Fibroblast of peridontal ligament (primary cell): ENCODE measurements around the gene PPAT.
"Not testable (repeated sequence)": the region's sequence is repeated elsewhere in the genome, so short reads cannot be mapped to it uniquely, and the experiment has no call there.

Source experiments
- DNase-seq: peaks from one replicate; pipeline ENCODE4 v3.0.0-alpha.2; 2010; ENCODE audit errors: extremely low read depth

PPAT gene

GRCh38 chr4:56435140-56435926 is at the start of gene PPAT:
Gene PPAT (minus strand): TSS chr4:56435615. CDS start chr4:56435477, 138 bp downstream.
- DNase-seq: peak; percentile 92

DNA sequence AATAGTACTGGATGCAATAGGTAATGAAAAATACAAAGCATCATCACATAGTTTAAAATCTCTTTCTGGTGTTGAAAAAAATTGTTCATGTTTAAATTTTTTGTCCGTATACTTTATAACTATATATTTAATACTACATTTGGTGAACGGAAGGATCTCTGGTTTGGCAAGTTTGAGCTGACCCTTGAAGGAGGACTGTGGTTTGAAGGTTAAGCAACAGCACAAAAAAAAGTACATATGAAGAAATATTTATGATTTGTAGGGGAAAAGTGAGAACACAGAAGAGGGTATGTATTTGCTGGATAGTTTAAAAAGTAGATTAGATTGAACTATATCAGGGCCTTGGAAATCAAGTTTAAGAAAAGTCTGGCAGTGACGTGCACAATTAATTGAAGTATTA is 45.3 kb upstream of the PPAT start:
- no peak for DNase-seq

DNA sequence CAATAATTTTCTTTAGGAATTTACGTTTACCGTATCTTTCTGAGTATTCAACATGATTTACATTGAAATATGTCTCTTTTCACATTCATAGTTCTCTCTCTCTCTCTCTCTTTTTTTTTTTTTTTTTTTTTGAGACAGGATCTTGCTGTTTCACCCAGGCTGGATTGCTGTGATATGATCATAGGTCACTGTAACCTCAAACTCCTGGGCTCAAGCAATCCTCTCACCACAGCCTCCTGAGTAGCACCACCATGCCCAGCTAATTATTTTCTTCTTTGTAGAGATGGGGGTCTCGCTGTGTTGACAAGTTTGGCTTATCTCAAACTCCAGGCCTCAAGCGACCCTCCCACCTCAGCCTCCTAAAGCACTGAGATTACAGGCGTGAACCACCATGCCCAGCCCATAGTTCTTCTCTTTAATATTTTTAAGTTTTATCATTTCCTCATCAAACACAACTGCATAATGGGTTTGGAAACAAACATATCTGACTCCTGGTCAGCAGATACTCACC is 41.8 kb upstream of the PPAT start:
- DNase-seq: no peak

GRCh38 chr4:56475917-56476316 is 40.5 kb upstream of the PPAT start:
- DNase-seq: no peak

- DNase-seq: peak; percentile 15
Observed at GRCh38 chr4:56469489-56470210, 34.2 kb upstream of the PPAT start.

DNA sequence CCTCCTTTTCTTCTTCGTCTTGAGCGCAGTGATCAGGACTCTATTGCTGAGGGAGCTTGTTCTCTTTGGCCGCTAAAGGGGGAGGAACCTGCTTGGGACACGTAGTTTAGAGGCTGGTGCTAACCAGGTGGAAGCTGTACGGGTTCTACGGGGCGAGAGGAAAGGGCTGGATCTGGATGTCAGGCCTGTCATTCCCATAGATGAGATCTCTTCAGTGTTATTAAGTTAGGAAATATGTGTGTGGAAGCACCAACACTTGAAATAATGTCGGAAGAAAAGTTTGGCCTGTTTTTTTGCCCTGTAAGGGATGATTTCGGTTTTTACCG is 32.6 kb upstream of the PPAT start:
- peak; percentile 15 for DNase-seq

- peak; percentile 80 for DNase-seq
Observed at GRCh38 chr4:56467284-56468096, 32.1 kb upstream of the PPAT start, which contains the start of gene SRP72. Gene SRP72 (plus strand): TSS chr4:56467617. CDS start chr4:56467636, 19 bp downstream.

DNA sequence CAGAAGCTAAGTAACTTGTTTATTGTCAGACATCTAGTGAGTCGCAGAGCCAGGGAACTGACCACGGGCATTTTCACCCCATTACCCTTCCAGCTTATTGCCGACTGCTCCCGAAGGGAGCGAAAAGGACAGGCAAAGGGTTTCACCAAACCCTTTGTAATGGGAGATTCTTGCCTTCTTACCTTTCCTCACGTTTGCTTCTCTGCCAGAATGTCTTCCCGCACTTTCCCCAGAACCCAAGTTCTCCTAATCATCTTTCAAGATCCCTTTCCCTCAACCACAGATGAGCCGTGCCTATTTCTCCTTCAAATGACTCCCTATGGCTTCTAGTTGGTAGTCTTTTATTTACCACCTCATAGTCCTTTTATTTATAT is 31.5 kb upstream of the PPAT start:
- DNase-seq: no peak

DNA sequence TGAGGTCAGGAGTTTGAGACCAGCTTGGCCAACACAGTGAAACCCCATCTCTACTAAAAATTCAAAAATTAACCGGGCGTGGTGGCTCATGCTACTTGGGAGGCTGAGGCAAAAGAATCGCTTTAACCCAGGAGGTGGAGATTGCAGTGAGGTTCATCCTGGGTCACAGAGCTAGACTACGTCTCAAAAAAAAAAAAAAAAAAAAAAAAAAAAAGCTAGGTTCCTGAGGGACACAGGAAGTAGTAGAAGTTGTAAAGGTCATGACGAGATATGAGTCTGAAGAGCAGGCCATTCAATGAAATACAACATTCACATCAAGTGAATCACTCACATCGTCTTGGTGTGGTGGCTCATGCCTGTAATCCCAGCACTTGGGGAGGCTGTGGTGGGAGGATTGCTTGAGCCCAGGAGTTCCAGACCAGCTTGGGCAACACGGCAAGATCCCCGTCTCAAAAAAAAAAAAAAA is 30.9 kb upstream of the PPAT start:
- peak; percentile 70 for DNase-seq

GRCh38 chr4:56465599-56466295 is 30.3 kb upstream of the PPAT start:
- DNase-seq: peak; percentile 15

DNA sequence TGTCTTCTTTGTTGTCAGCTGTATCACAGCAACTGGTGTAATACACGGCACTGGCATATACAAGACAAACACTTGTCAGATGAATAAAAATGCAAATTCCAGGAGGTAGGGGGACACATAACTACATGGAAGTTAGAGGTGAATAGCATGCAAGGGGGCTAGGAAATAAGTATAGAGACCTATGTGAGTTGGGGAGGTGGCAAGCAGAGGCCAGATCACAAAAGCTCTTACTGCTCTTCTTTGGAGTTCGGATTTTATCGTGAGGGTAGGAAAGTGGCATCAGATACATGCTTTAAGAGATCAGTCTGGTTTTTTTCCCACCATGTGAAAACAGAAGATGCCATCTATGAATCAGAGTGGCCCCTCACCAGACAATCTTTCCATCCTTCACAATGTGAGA is 29.2 kb upstream of the PPAT start:
- DNase-seq: no peak

DNA sequence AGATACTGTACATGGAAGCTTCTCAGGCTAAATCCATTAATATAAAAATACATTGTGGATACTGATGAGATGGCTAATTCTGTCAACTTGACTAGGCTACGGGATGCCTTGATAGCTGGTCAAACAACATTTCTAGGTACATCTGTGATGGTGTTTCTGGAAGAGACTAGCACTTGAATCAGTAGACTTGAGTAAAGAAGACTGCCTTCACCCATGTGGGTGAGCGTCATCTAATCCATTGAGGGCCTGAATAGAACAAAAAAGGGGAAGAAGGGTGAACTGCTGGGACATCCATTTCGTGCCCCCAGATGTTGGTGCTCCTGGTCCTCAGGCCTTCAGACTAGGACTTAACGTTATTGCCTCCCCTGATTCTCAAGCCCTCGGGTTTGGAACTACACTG is 28.3 kb upstream of the PPAT start:
- DNase-seq: no peak

GRCh38 chr4:56462157-56462556 is 26.7 kb upstream of the PPAT start:
- DNase-seq: no peak

DNA sequence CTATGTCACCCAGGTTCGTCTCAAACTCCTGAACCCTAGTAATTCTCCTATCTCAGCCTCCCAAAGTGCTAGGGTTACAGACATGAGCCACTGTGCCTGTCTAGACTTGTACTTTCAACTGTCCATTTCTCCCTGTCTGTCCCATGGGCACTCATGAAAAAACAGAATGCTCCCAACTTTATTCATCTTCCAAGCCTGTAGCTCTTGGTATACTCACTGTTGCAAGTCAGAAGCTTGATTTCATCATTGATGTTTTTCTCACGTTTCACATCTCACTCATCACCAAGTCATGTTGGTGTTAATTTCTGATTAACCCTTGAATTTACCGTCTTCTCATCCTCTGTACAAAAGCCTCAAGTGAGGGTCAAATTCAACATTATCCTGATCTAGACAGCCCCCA is 24.7 kb upstream of the PPAT start:
- no peak for DNase-seq

GRCh38 chr4:56450342-56450741 is 14.9 kb upstream of the PPAT start:
- no peak for DNase-seq

GRCh38 chr4:56449475-56449874 is 14.1 kb upstream of the PPAT start:
- DNase-seq: not testable (repeated sequence)

DNA sequence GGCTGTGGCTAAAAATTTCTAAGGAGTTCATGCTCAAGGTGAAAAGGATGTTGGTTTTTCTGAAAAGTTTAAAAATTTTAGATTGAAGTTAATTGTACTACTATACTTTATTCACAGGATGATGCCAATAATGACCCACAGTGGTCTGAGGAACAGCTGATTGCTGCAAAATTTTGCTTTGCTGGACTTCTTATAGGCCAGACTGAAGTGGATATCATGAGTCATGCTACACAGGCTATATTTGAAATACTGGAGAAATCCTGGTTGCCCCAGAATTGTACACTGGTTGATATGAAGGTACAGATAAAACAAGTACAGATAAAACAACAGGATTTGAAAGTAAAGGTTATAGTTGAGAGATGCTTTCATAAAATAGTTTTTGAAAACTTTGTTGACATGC is 12.9 kb upstream of the PPAT start:
- peak; percentile 41 for DNase-seq

GRCh38 chr4:56445699-56446098 is 10.3 kb upstream of the PPAT start:
- no peak for DNase-seq

- DNase-seq: no peak
Observed at GRCh38 chr4:56444719-56445118, 9.3 kb upstream of the PPAT start.

DNA sequence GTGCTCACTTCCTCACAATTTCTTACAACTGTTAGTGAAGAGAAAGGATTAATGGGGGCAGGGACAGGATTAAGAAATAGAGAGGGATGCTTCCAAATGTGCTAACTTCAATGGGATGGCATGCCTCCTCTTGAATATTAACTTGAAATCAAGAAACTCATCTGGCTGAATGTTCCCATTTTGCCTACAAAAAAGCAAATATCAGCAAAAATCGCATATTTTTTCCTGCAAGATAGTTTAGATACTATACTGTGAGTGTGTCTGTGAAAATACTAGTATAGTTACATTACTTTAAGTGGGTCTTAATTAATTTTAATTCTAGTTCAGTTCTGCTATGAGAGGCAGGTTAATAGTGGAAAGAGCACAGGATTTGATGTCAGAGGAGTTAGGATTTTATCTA is 5.6 kb upstream of the PPAT start:
- no peak for DNase-seq

GRCh38 chr4:56438766-56439165 is 3.4 kb upstream of the PPAT start:
- peak; percentile 44 for DNase-seq
